Uterus (tissue), 4 donors: Measurements from ENCODE around the gene ACO2. TPM values are rescaled to one million over a fixed set of nuclear protein-coding genes. Genes with fewer than 3 reads are reported as not detected.

Source experiments
- DNase-seq, 2 donors: peaks; one replicate each; pipeline ENCODE4 v3.0.0-alpha.2; 2019 to 2020
- H3K27ac ChIP-seq, 2 donors: fragments of 200-600 bp; sonication (generic); 1 replicate in 1 of 2; 2 replicates in 1 of 2; pipeline ENCODE4 v1.5.1; 2016 to 2018
- H3K27me3 ChIP-seq, 2 donors: fragments of 200-600 bp; sonication (generic); one replicate each; pipeline ENCODE4 v1.5.1; 2018 to 2019; ENCODE audit warnings: control low read depth in 1 of 2
- H3K36me3 ChIP-seq, 2 donors: fragments of 200-600 bp; sonication (generic); one replicate each; pipeline ENCODE4 v1.5.1; 2019; ENCODE audit warnings: control low read depth in 1 of 2
- H3K4me1 ChIP-seq, 2 donors: fragments of 200-600 bp; sonication (generic); one replicate each; pipeline ENCODE4 v1.5.1; 2018 to 2019; ENCODE audit warnings: control low read depth in 1 of 2
- H3K4me3 ChIP-seq, 2 donors: fragments of 200-600 bp; sonication (generic); 1 replicate in 1 of 2; 2 replicates in 1 of 2; pipeline ENCODE4 v1.5.1; 2018 to 2019; ENCODE audit warnings: mild to moderate bottlenecking in 1 of 2
- H3K9me3 ChIP-seq, 2 donors: fragments of 200-600 bp; sonication (generic); one replicate each; pipeline ENCODE4 v1.5.1; 2019; ENCODE audit warnings: control low read depth in 1 of 2
- CTCF ChIP-seq, 4 experiments: fragments of 200-600 bp in 2 of 4; fragments of 450-650 bp in 2 of 4; sonication (generic) in 2 of 4; IDR thresholded peaks; one replicate each; pipeline ENCODE4 v1.5.1; 2016 to 2019; ENCODE audit warnings: antibody characterized with exemption in 4 of 4, mild to moderate bottlenecking in 2 of 4, moderate library complexity in 1 of 4
- POLR2A ChIP-seq, 2 donors: fragments of 450-650 bp; IDR thresholded peaks; one replicate each; pipeline ENCODE4 v1.6.1; 2016; ENCODE audit warnings: antibody characterized with exemption in 2 of 2, mild to moderate bottlenecking in 1 of 2, moderate library complexity in 1 of 2
- intact Hi-C: fragments of 100-400 bp; cut with DNase I; formaldehyde crosslinking; loops from one replicate; pipeline ENCODE4 v1.15.1; 2023; ENCODE audit warnings: low total_unique reads
- total RNA-seq, 4 donors: library from RNA; depleted of rRNA in 3 of 4; stranded (reverse); fragments of >200 nt in 3 of 4; gene quantifications; one replicate each; pipeline versions ENCODE4 v1.1.0 to v1.2.4, GENCODE V29; 2014 to 2023
- donor health status: DM: yes; HTN: yes; CAD: no.

Gene ACO2
- total RNA-seq, 4 donors from 2014 or later: 21.5 to 64.4 (median 47.1) TPM

GRCh38 chr22:41542224-41542623 is 73.3 kb downstream of the ACO2 start:
- peaks cover 6 to 12% of the 10 kb centered on the region in 2 donors for H3K4me1 ChIP-seq
- H3K9me3 ChIP-seq: no peaks in the 10 kb centered on the region
- DNase-seq: no peak
- no peaks in the 10 kb centered on the region for H3K36me3 ChIP-seq
- intact Hi-C loops: loop anchor here (5.0 kb wide), 1 partner anchor 55 kb away; no protein-coding TSS in a partner anchor
- H3K27me3 ChIP-seq: no peaks in the 10 kb centered on the region
- no peak overlapping the region for H3K27ac ChIP-seq
- no peak for TF ChIP-seq POLR2A (IDR thresholded peaks at IDR 0.05)
- TF ChIP-seq CTCF (IDR thresholded peaks at IDR 0.05): no peak
- H3K4me3 ChIP-seq: no peak overlapping the region

GRCh38 chr22:41543854-41544670 is 75.1 kb downstream of the ACO2 start, which contains the start of gene POLR3H:
TSS of gene POLR3H (minus strand) at chr22:41544470. CDS start at chr22:41544101, 369 bp downstream.
- no peaks in the 10 kb centered on the region for H3K9me3 ChIP-seq
- H3K4me3 ChIP-seq: peak within 1 kb of the TSS; percentile 48 to 93
- intact Hi-C loops: loop anchor here (5.0 kb wide), 1 partner anchor 53 kb away; no protein-coding TSS in a partner anchor
- peak; percentile 99 for DNase-seq
- no peaks in the 10 kb centered on the region for H3K27me3 ChIP-seq
- H3K27ac ChIP-seq: peak within 1 kb of the TSS; percentile 57 to 90
- H3K4me1 ChIP-seq: peaks cover 6 to 12% of the 10 kb centered on the region in 2 donors
- TF ChIP-seq POLR2A (IDR thresholded peaks at IDR 0.05) (peak; percentile 56 to 58), CTCF (IDR thresholded peaks at IDR 0.05) (peak; percentile 64 to 76 (median 72))
- no peaks in the 10 kb centered on the region for H3K36me3 ChIP-seq

GRCh38 chr22:41544671-41545476 is 76.0 kb downstream of the ACO2 start:
- H3K36me3 ChIP-seq: no peaks in the 10 kb centered on the region
- intact Hi-C loops: loop anchor here (5.0 kb wide), 1 partner anchor 52 kb away; no protein-coding TSS in a partner anchor
- H3K4me1 ChIP-seq: peaks cover 6 to 12% of the 10 kb centered on the region in 2 donors
- H3K27ac ChIP-seq: peak overlapping the region; percentile 57 to 90
- TF ChIP-seq POLR2A (IDR thresholded peaks at IDR 0.05): no peak
- no peak for TF ChIP-seq CTCF (IDR thresholded peaks at IDR 0.05)
- peak overlapping the region; percentile 18 to 93 for H3K4me3 ChIP-seq
- H3K9me3 ChIP-seq: no peaks in the 10 kb centered on the region
- DNase-seq: no peak
- no peaks in the 10 kb centered on the region for H3K27me3 ChIP-seq

GRCh38 chr22:41548830-41549211 is 79.9 kb downstream of the ACO2 start:
- DNase-seq: no peak
- Histone ChIP-seq H3K27ac (no peak overlapping the region), H3K4me3 (no peak overlapping the region), H3K27me3 (no peaks in the 10 kb centered on the region), H3K4me1 (no peaks in the 10 kb centered on the region), H3K36me3 (no peaks in the 10 kb centered on the region), H3K9me3 (no peaks in the 10 kb centered on the region)
- TF ChIP-seq CTCF (IDR thresholded peaks at IDR 0.05): no peak
- TF ChIP-seq POLR2A (IDR thresholded peaks at IDR 0.05): no peak
- intact Hi-C loops: no loop called here
